ENCODE measurements around the gene IL1R2.

IL1R2 gene

GRCh38 chr2:102053096-102053495 is 61.3 kb downstream of the IL1R2 start:
- TF ChIP-seq CTCF (IDR thresholded peaks at IDR 0.05; ENCODE audit: low read depth, low read length), result no peak
- no peak for DNase-seq (ENCODE audit: extremely low read depth, low read depth)

GRCh38 chr2:102055346-102055990 is 63.7 kb downstream of the IL1R2 start:
- no peak for DNase-seq (ENCODE audit: extremely low read depth, low read depth)

GRCh38 chr2:102056079-102056581 is 64.4 kb downstream of the IL1R2 start:
- no peak for TF ChIP-seq CTCF (IDR thresholded peaks at IDR 0.05; ENCODE audit: low read depth, low read length)
- DNase-seq (ENCODE audit: extremely low read depth, low read depth), result no peak

More at GRCh38 chr2:102055346-102055990, 63.7 kb downstream of the IL1R2 start:
- TF ChIP-seq CTCF (IDR thresholded peaks at IDR 0.05; ENCODE audit: low read depth, low read length), result no peak

GRCh38 chr2:102057502-102058292 is 65.9 kb downstream of the IL1R2 start:
- no peak for TF ChIP-seq CTCF (IDR thresholded peaks at IDR 0.05; ENCODE audit: low read depth, low read length)
- DNase-seq (ENCODE audit: extremely low read depth, low read depth), result no peak

- no peak for TF ChIP-seq CTCF (IDR thresholded peaks at IDR 0.05; ENCODE audit: low read depth, low read length)
Observed at GRCh38 chr2:102058293-102058833, 66.6 kb downstream of the IL1R2 start.

GRCh38 chr2:102059151-102059550 is 67.4 kb downstream of the IL1R2 start:
- DNase-seq (ENCODE audit: extremely low read depth, low read depth), result no peak

More at GRCh38 chr2:102058293-102058833, 66.6 kb downstream of the IL1R2 start:
- DNase-seq (ENCODE audit: extremely low read depth, low read depth), result no peak

More at GRCh38 chr2:102059151-102059550, 67.4 kb downstream of the IL1R2 start:
- TF ChIP-seq CTCF (IDR thresholded peaks at IDR 0.05; ENCODE audit: low read depth, low read length), result no peak

All from AG09319 (cell line).